H1 (cell line): ENCODE data around the gene PDK1. TPM values are rescaled to one million over a fixed set of nuclear protein-coding genes. Genes with fewer than 3 reads are reported as not detected.

Source experiments
- BACH1 ChIP-seq: IDR thresholded peaks from 2 replicates; pipeline ENCODE4 v1.6.1; 2012; ENCODE audit warnings: low read length, improper control_type of control experiment
- CBX8 ChIP-seq: fragments of 300-800, 300-1000 bp; sonication (generic); IDR thresholded peaks from 2 replicates; pipeline ENCODE4 v1.7.1; 2016; ENCODE audit warnings: low read depth, low read length, borderline replicate concordance
- CHD2 ChIP-seq: IDR thresholded peaks from 2 replicates; pipeline ENCODE4 v1.6.1; 2012; ENCODE audit warnings: low read length, improper control_type of control experiment
- E2F6 ChIP-seq: IDR thresholded peaks from 2 replicates; pipeline ENCODE4 v1.6.1; 2012; ENCODE audit warnings: inconsistent platforms
- NRF1 ChIP-seq: IDR thresholded peaks from 2 replicates; pipeline ENCODE4 v1.6.1; 2011; ENCODE audit warnings: mild to moderate bottlenecking, low read depth, low read length, improper control_type of control experiment
- RBBP5 ChIP-seq: IDR thresholded peaks from 2 replicates; pipeline ENCODE4 v1.7.1; 2012; ENCODE audit warnings: low read depth, mild to moderate bottlenecking, inconsistent platforms, low read length, moderate library complexity, borderline replicate concordance
- RFX5 ChIP-seq: IDR thresholded peaks from 2 replicates; pipeline ENCODE4 v1.6.1; 2011; ENCODE audit warnings: low read depth, low read length, improper control_type of control experiment, borderline replicate concordance
- SIRT6 ChIP-seq: IDR thresholded peaks from one replicate; pipeline ENCODE4 v1.7.1; 2012; ENCODE audit warnings: low read length, inconsistent platforms
- polyA plus RNA-seq, 7 experiments: library from polyadenylated mRNA; depleted of rRNA in 3 of 7; stranded (reverse) in 5 of 7; unstranded in 2 of 7; fragments of >200 nt in 5 of 7; fragments of 200-250 nt in 2 of 7; gene quantifications; 1 replicate in 5 of 7; 2 replicates in 1 of 7; 4 replicates in 1 of 7; pipeline versions ENCODE4 v1.2.1 to v1.2.3, GENCODE V29; 2011 to 2013; ENCODE audit warnings: missing spikeins in 2 of 7, mixed read lengths in 2 of 7
- total RNA-seq: library from RNA; stranded (reverse); fragmentation: NEBNext Ultra II Directional; extraction: Animal tissue kit (Norgen Biotek cat#: 25700); gene quantifications from 2 replicates; pipeline ENCODE4 v1.2.1, GENCODE V29; 2021
- TF ChIP-seq, protein P1 (sequence below): IDR thresholded peaks from 2 replicates; pipeline ENCODE4 v1.6.1; 2011; ENCODE audit warnings: low read length, improper control_type of control experiment

Gene PDK1
- total and polyA plus RNA-seq, 2 of the 8 experiments (the other 6 are each of a cell fraction or from before 2014, with no cell fraction given), result 18.2 to 21.9 TPM

GRCh38 chr2:172533687-172534086 is 22.2 kb upstream of the PDK1 start (continued):
- TF ChIP-seq E2F6 (no peak), CHD2 (no peak), RBBP5 (no peak), NRF1 (no peak), RFX5 (no peak), CBX8 (no peak), SIRT6 (no peak), BACH1 (no peak)
- TF ChIP-seq, protein P1, sequence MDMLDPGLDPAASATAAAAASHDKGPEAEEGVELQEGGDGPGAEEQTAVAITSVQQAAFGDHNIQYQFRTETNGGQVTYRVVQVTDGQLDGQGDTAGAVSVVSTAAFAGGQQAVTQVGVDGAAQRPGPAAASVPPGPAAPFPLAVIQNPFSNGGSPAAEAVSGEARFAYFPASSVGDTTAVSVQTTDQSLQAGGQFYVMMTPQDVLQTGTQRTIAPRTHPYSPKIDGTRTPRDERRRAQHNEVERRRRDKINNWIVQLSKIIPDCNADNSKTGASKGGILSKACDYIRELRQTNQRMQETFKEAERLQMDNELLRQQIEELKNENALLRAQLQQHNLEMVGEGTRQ, result no peak
